Esophagus muscularis mucosa (tissue), 4 donors: ENCODE results near the gene LCNL1.

Experiments used
- CTCF ChIP-seq, 3 experiments: fragments of 200-600 bp in 2 of 3; fragments of 450-650 bp in 1 of 3; sonication (generic) in 2 of 3; IDR thresholded peaks; one replicate each; pipeline ENCODE4 v1.5.1; 2017 to 2019; ENCODE audit warnings: antibody characterized with exemption in 3 of 3, mild to moderate bottlenecking in 2 of 3, moderate library complexity in 1 of 3
- EP300 ChIP-seq: sonication (generic); formaldehyde crosslinking; IDR thresholded peaks from one replicate; pipeline ENCODE4 v1.6.1; 2017; ENCODE audit warnings: antibody characterized with exemption
- POLR2A ChIP-seq: fragments of 450-650 bp; IDR thresholded peaks from one replicate; pipeline ENCODE4 v1.6.1; 2017; ENCODE audit warnings: antibody characterized with exemption, moderate library complexity, mild to moderate bottlenecking, low read depth
- POLR2AphosphoS5 ChIP-seq, 2 donors: sonication (generic); formaldehyde crosslinking; IDR thresholded peaks; one replicate each; pipeline ENCODE4 v1.6.1; 2017; ENCODE audit warnings: antibody characterized with exemption in 2 of 2

- TF ChIP-seq CTCF (IDR thresholded peaks at IDR 0.05) (no peak), POLR2AphosphoS5 (IDR thresholded peaks at IDR 0.05) (no peak), POLR2A (no peak), EP300 (no peak)
These were observed 25.1 kb downstream of the LCNL1 start for GRCh38 chr9:137007816-137008270.
